ENCODE measurements around the gene TCEA2. TPM values are rescaled to one million over a fixed set of nuclear protein-coding genes. Genes with fewer than 3 reads are reported as not detected.

TCEA2 gene
- total and polyA plus RNA-seq, 9 of the 15 experiments (the other 6 are each of a cell fraction or from before 2014, with no cell fraction given), result 1.4 to 28.7 (median 5.4) TPM

DNA sequence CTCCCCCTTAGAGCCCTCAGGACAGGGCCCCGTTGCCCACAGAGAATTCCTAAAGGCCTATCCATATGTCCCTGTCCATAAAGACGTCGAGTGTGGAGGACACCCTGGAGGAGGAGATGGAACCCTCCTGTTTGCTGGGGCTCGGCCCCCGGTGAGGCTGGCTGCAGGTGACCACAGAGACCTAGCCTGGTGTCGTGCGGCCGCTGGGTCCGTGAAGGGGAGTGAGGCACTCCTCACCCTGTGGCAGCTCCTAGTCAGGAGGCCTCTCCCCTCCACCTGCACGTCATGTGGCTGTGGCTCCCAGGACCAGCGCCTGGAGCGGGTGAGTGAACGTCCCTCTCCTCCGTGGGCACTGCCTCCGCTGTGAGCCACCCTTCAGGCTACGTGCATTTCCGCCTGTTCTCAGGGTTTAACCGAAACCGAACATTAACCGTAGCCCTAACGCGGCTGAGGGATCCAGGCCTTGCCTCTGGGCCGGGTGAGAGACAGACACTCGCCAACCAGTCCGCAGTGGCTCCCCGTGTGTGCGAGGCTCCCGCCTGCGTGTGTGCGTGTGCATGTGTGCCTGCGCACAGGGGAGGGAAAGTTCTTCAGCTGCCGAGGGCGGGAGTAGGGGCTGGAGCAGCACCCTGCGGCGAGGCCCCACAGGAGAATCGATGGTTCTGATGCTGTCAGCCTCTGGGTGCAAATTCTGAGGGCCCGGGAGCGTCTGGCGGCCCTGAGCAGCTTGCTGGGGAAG, 5.9 kb upstream of the TCEA2 start (continued):
- TF ChIP-seq TOE1 (IDR thresholded peaks at IDR 0.05; ENCODE audit: borderline replicate concordance) (no peak), TOE1 (CRISPR knock-in tag; IDR thresholded peaks at IDR 0.05; ENCODE audit: borderline replicate concordance, low read depth) (0 out of 2 replicates have a peak, but pooled peaks have one; percentile 22)

DNA sequence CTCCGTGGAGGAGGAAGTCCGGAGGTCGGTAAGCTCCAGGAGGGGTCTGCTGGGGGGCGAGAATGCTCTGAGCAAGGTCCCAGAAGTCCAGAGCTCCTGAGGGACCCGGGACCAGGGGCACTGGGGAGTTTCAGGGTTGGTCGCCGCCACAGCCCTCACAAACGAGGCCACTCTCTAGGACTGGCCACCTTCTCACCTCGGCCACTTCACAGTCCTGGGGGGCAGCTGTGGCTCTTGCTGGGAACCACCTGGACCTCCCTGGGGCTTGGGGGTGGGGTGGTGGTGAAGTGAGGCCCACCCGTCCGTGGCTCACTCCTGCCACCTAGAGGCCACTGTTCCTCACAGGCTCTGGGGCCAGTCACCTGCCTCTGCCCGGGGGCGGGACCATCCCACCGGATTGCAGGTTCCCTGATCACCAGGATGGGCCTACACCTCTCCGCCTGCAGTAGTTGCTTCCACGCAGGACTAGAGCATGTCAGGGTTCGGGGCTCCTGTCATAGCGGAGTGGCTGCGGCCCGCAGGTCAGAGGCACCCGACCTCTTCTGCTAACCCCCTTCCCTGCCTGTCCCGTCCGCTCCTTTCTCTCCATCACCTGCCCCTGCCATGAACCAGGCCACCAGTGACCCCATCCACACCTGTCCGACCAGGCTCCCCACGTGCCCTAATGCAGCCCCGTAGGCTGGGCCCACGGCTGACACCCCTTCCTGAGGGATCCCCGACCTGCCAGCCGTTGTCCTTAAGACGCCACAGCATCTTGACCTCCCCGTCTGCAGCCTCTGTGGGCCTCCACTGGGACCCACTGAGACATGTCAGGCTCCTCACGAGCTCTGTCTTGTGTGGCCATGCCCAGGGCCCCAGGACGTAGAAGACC, 5.1 kb upstream of the TCEA2 start:
- intact Hi-C loops (cut with micrococcal nuclease) (no loop called here), in situ Hi-C loops (cut with MboI) (no loop called here)
- BruUV-seq (replicated peaks), result no TSS peak
- H2AFZ ChIP-seq (ENCODE audit: low read depth, low read length), result peak overlapping the region; percentile 55; the same call in 1 of the 2 replicates
- H3K9me1 ChIP-seq (ENCODE audit: control insufficient read depth, insufficient read depth, low read length), result no peaks in the 10 kb centered on the region
- no peak overlapping the region for H3K4me2 ChIP-seq (ENCODE audit: insufficient read depth, low read length)
- no peaks in the 10 kb centered on the region for H3K79me2 ChIP-seq (ENCODE audit: control insufficient read depth, insufficient read depth, low read length)
- H3K27ac ChIP-seq (ENCODE audit: extremely low read depth, low read depth, low read length), result no peak overlapping the region; the same call in 2 of the 3 replicates
- ATAC-seq, result peak; percentile 87
- ChIA-PET POLR2A (interaction anchor here (0.7 to 1.0 kb wide), 2 partner anchors 9 to 194 kb away, joined by 3 read pairs; no protein-coding TSS in a partner anchor), CTCF (ENCODE audit: low intra/inter-chr PET ratio) (interaction anchor here (0.6 to 1.8 kb wide), 3 partner anchors 20 to 477 kb away, joined by 3 to 9 read pairs (median 3); no protein-coding TSS in a partner anchor)
- DNase-seq (ENCODE audit: extremely low read depth in 1 of 4, low spot score in 3 of 4), result peak; percentile 87 to 91 (median 89)
- no peak overlapping the region for H3K4me3 ChIP-seq
- no peaks in the 10 kb centered on the region for H3K9me3 ChIP-seq (replicated peaks; ENCODE audit: control insufficient read depth, insufficient read depth, low read depth, low read length)
- no peaks in the 10 kb centered on the region for H4K20me1 ChIP-seq (replicated peaks; ENCODE audit: control insufficient read depth, insufficient read depth, low read length)
- peak; percentile 91 for FAIRE-seq
- H3K27me3 ChIP-seq (ENCODE audit: control insufficient read depth in 2 of 2, insufficient read depth in 2 of 2, low read length in 2 of 2), result no peaks in the 10 kb centered on the region
- 27% methylated on average over 30 of the region's 33 CpGs for WGBS (ENCODE audit: insufficient coverage, low coverage, missing lambda C conversion rate)
- peaks cover 21 to 65% of the 10 kb centered on the region in 2 experiments for H3K4me1 ChIP-seq (replicated peaks in 1 of 2; ENCODE audit: control insufficient read depth in 2 of 2, insufficient read depth in 2 of 2, low read length in 2 of 2)
- H3K9ac ChIP-seq (ENCODE audit: insufficient read depth in 1 of 2, low read depth in 2 of 2, low read length in 2 of 2), result peak overlapping the region in 1 of 2 experiments; percentile 44; a peak in 3 of 4 replicates
- no peaks in the 10 kb centered on the region for H3K36me3 ChIP-seq (ENCODE audit: control insufficient read depth, insufficient read depth, low read length)
- TF ChIP-seq, protein P1, sequence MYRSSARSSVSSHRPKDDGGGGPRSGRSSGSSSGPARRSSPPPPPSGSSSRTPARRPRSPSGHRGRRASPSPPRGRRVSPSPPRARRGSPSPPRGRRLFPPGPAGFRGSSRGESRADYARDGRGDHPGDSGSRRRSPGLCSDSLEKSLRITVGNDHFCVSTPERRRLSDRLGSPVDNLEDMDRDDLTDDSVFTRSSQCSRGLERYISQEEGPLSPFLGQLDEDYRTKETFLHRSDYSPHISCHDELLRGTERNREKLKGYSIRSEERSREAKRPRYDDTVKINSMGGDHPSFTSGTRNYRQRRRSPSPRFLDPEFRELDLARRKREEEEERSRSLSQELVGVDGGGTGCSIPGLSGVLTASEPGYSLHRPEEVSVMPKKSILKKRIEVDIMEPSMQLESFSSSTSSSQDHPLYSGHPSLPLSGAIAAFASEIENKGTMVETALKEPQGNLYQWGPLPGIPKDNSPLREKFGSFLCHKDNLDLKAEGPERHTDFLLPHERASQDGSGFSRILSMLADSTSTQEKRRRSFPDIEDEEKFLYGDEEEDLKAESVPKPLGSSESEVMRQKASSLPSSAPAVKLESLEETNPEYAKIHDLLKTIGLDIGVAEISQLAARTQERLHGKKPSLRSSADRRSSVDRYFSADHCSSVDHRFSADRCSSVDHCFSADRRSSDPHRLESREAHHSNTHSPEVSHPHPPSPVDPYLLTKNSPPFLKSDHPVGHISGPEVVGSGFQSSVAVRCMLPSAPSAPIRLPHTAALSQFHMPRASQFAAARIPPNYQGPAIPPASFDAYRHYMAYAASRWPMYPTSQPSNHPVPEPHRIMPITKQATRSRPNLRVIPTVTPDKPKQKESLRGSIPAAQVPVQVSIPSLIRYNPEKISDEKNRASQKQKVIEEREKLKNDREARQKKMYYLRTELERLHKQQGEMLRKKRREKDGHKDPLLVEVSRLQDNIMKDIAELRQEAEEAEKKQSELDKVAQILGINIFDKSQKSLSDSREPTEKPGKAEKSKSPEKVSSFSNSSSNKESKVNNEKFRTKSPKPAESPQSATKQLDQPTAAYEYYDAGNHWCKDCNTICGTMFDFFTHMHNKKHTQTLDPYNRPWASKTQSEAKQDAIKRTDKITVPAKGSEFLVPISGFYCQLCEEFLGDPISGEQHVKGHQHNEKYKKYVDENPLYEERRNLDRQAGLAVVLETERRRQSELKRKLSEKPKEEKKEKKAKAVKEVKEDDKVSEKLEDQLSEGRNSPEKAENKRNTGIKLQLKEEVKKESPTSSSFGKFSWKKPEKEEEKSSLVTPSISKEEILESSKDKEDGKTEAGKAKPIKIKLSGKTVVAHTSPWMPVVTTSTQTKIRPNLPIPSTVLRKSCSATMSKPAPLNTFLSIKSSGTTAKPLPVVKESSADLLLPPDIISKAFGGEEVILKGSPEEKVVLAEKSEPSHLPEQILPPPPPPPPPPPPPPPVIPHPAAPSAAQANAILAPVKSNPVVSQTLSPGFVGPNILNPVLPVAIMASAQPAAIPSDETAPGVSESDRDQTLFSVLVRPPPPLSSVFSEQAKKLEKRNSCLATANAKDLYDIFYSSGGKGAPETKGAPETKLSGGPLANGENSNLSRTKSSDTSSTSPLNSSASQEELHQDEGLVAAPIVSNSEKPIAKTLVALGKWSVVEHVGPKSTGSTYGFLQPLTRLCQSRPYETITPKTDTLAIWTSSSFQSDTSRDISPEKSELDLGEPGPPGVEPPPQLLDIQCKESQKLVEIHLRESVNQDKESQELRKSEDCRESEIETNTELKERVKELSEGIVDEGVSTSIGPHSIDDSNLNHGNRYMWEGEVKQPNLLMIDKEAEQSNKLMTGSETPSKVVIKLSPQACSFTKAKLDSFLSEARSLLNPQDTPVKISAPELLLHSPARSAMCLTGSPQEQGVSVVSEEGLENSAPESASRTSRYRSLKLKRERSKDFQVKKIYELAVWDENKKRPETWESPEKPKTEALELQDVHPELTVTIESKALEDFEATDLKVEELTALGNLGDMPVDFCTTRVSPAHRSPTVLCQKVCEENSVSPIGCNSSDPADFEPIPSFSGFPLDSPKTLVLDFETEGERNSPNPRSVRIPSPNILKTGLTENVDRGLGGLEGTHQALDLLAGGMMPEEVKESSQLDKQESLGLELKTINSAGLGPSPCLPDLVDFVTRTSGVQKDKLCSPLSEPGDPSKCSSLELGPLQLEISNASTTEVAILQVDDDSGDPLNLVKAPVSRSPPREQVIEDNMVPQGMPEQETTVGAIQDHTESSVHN (IDR thresholded peaks at IDR 0.05; ENCODE audit: borderline replicate concordance in 1 of 2, low read depth in 1 of 2), result no peak
- TF ChIP-seq SP1 (CRISPR knock-in tag; IDR thresholded peaks at IDR 0.05) (peak; percentile 53; the same call in 1 of the 2 replicates), ERF (CRISPR knock-in tag; IDR thresholded peaks at IDR 0.05) (no peak), ZNF79 (CRISPR knock-in tag; IDR thresholded peaks at IDR 0.05; ENCODE audit: low read depth) (no peak)
- TF ChIP-seq, protein P2, sequence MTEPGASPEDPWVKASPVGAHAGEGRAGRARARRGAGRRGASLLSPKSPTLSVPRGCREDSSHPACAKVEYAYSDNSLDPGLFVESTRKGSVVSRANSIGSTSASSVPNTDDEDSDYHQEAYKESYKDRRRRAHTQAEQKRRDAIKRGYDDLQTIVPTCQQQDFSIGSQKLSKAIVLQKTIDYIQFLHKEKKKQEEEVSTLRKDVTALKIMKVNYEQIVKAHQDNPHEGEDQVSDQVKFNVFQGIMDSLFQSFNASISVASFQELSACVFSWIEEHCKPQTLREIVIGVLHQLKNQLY (CRISPR knock-in tag; conservative IDR thresholded peaks at IDR 0.05), result no peak
